HEK293 (cell line): ENCODE measurements around the gene MYBBP1A.

ENCODE experiments used
- CTCF ChIA-PET: fragments of 350-600 bp; formaldehyde crosslinking; extraction: SDS; loops from one replicate; lab custom pipeline; 2021; ENCODE audit warnings: antibody characterized with exemption; lab: Yijun Ruan, JAX
- POLR2A ChIA-PET: fragments of 300-600 bp; formaldehyde crosslinking; extraction: SDS; loops from one replicate; lab custom pipeline; 2020; ENCODE audit warnings: antibody characterized with exemption, inconsistent platforms; lab: Yijun Ruan, JAX
- H3K27ac ChIP-seq: fragments of 200-500 bp; sonication (Bioruptor generic); 2 replicates; pipeline ENCODE4 v1.5.1; 2014; ENCODE audit warnings: low read depth, low read length, control low read depth, inconsistent platforms; ENCODE audit errors: extremely low read depth
- H3K36me3 ChIP-seq, 2 experiments: fragments of 200-500 bp in 1 of 2; sonication (Bioruptor generic) in 1 of 2; 1 replicate in 1 of 2; 2 replicates in 1 of 2; pipeline ENCODE4 v1.5.1; 2014 to 2017; ENCODE audit warnings: inconsistent platforms in 2 of 2, low read length in 2 of 2; ENCODE audit not compliant: control insufficient read depth in 2 of 2, insufficient read depth in 1 of 2
- H3K4me1 ChIP-seq: fragments of 200-500 bp; sonication (Bioruptor generic); 2 replicates; pipeline ENCODE4 v1.5.1; 2014; ENCODE audit warnings: mild to moderate bottlenecking, low read length, inconsistent platforms; ENCODE audit not compliant: control insufficient read depth, insufficient read depth
- H3K4me3 ChIP-seq: 2 replicates; pipeline ENCODE4 v1.5.1; 2011; ENCODE audit warnings: low read depth, mild to moderate bottlenecking, control low read depth, low read length, moderate library complexity
- H3K9me3 ChIP-seq: fragments of 200-500 bp; sonication (Bioruptor generic); 2 replicates; pipeline ENCODE4 v1.5.1; 2014; ENCODE audit warnings: low read depth, low read length, inconsistent platforms; ENCODE audit not compliant: control insufficient read depth, insufficient read depth
- GLIS1 ChIP-seq: fragments of 450-650 bp; formaldehyde crosslinking; IDR thresholded peaks from 2 replicates; pipeline ENCODE4 v1.5.1; 2016; ENCODE audit warnings: missing biosample characterization, missing genetic modification characterization
- HOXC10 ChIP-seq: sonication (generic); formaldehyde crosslinking; IDR thresholded peaks from 2 replicates; pipeline ENCODE4 v1.8.1; 2023; ENCODE audit warnings: mild to moderate bottlenecking, missing genetic modification reagents
- KLF1 ChIP-seq: fragments of 450-650 bp; formaldehyde crosslinking; IDR thresholded peaks from 2 replicates; pipeline ENCODE4 v1.5.1; 2016; ENCODE audit warnings: missing biosample characterization, missing genetic modification characterization
- KLF9 ChIP-seq: fragments of 450-650 bp; formaldehyde crosslinking; IDR thresholded peaks from 2 replicates; pipeline ENCODE4 v1.5.1; 2016; ENCODE audit warnings: missing biosample characterization, missing genetic modification characterization, low read depth
- MZF1 ChIP-seq: fragments of 450-650 bp; formaldehyde crosslinking; IDR thresholded peaks from 2 replicates; pipeline ENCODE4 v1.5.1; 2017; ENCODE audit warnings: missing biosample characterization, missing genetic modification characterization, borderline replicate concordance
- SETDB1 ChIP-seq: IDR thresholded peaks from one replicate; pipeline ENCODE4 v1.6.1; 2017; ENCODE audit warnings: mild to moderate bottlenecking, low read length, moderate library complexity, mixed read lengths; ENCODE audit not compliant: insufficient read length
- ZBTB21 ChIP-seq: fragments of 450-650 bp; formaldehyde crosslinking; IDR thresholded peaks from 2 replicates; pipeline ENCODE4 v1.5.1; 2017; ENCODE audit warnings: missing biosample characterization, missing genetic modification characterization
- ZIC2 ChIP-seq: fragments of 450-650 bp; formaldehyde crosslinking; IDR thresholded peaks from 2 replicates; pipeline ENCODE4 v1.5.1; 2016; ENCODE audit warnings: missing biosample characterization, missing genetic modification characterization
- ZNF138 ChIP-seq: fragments of 450-650 bp; formaldehyde crosslinking; IDR thresholded peaks from 2 replicates; pipeline ENCODE4 v1.5.1; 2016; ENCODE audit warnings: missing biosample characterization, missing genetic modification characterization, borderline replicate concordance
- ZNF184 ChIP-seq: fragments of 450-650 bp; IDR thresholded peaks from 2 replicates; pipeline ENCODE4 v1.5.1; 2018; ENCODE audit warnings: missing biosample characterization, mild to moderate bottlenecking, missing genetic modification characterization
- ZNF24 ChIP-seq: fragments of 450-650 bp; formaldehyde crosslinking; IDR thresholded peaks from 2 replicates; pipeline ENCODE4 v1.5.1; 2016; ENCODE audit warnings: missing biosample characterization, missing genetic modification characterization
- ZNF426 ChIP-seq: fragments of 450-650 bp; formaldehyde crosslinking; IDR thresholded peaks from 2 replicates; pipeline ENCODE4 v1.5.1; 2017; ENCODE audit warnings: missing biosample characterization, missing genetic modification characterization, mild to moderate bottlenecking, inconsistent platforms, moderate library complexity
- ZNF501 ChIP-seq: fragments of 450-650 bp; formaldehyde crosslinking; IDR thresholded peaks from 2 replicates; pipeline ENCODE4 v1.5.1; 2016; ENCODE audit warnings: missing biosample characterization, missing genetic modification characterization
- ZNF558 ChIP-seq: fragments of 450-650 bp; formaldehyde crosslinking; IDR thresholded peaks from 2 replicates; pipeline ENCODE4 v1.5.1; 2016; ENCODE audit warnings: missing biosample characterization, missing genetic modification characterization
- ZNF610 ChIP-seq: fragments of 450-650 bp; formaldehyde crosslinking; IDR thresholded peaks from 2 replicates; pipeline ENCODE4 v1.5.1; 2016; ENCODE audit warnings: missing biosample characterization, missing genetic modification characterization, borderline replicate concordance
- TF ChIP-seq, protein P1 (sequence below): fragments of 450-650 bp; formaldehyde crosslinking; IDR thresholded peaks from 2 replicates; pipeline ENCODE4 v1.5.1; 2016; ENCODE audit warnings: missing biosample characterization, missing genetic modification characterization
- TF ChIP-seq, protein P2 (sequence below): fragments of 450-650 bp; formaldehyde crosslinking; IDR thresholded peaks from 2 replicates; pipeline ENCODE4 v1.5.1; 2016; ENCODE audit warnings: missing biosample characterization, missing genetic modification characterization, borderline replicate concordance
- TF ChIP-seq, protein P3 (sequence below): fragments of 450-650 bp; formaldehyde crosslinking; IDR thresholded peaks from 2 replicates; pipeline ENCODE4 v1.5.1; 2016; ENCODE audit warnings: missing biosample characterization, missing genetic modification characterization
- TF ChIP-seq, protein P4 (sequence below): fragments of 450-650 bp; formaldehyde crosslinking; IDR thresholded peaks from 2 replicates; pipeline ENCODE4 v1.5.1; 2017; ENCODE audit warnings: missing biosample characterization, missing genetic modification characterization

Gene MYBBP1A

DNA sequence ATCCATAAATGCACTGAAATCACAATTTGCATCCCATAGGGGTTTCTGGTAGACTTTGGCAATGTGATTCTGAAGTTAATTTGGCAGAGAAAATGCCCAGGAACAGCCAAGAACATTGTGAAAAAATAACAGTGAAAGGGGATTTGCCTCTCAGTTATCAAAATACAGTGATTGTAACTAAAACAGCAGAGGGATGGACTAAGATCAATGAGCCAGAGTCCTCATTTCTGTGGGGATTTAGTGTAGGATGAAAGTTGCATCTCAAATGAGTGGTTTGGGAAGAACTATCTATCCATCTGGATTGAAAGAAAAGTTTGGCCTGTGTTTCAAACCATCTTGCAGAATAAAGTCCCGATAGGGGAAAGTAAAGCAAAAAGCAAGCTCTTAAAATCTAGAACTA, 28.1 kb downstream of the MYBBP1A start (continued):
- no peak for TF ChIP-seq MZF1 (tag by site-specific recombination)
- TF ChIP-seq GLIS1 (tag by site-specific recombination) = no peak

DNA sequence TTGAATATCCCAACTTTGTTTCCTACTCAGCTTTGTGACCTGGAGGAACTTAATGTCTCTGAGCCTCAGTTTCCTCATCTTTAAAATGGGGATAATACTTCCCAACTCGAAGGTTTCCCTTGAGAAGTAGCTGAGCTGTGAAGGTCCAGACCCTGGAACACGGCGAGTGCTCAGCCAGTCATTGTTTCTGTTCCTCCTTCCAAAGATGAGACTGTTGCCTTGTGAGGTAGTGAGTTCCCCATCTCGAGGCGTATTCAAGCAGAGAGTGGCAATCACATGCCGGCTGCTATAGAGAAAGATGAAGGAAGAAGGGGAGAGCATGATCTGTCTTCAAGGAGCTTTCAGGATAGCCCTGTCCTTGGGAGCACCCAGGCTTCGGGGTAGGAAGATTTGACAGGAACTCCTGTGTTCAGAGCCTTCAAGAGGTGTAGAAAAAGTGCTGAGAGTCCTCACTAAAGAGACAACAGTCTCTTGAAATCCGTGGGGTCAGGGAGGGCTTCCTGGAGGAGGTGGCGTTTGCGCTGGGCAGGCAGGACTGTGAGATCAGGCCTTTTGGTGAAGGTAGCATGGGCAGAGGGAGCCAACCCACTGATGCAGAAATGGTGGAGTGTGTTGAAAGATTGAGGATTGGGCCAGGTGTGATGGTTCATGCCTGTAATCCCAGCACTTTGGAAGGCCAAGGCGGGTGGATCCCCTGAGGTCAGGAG, 29.3 kb downstream of the MYBBP1A start:
- H3K27ac ChIP-seq = no peak overlapping the region
- ChIA-PET CTCF (no interaction called here), POLR2A (interaction anchor here (0.7 kb wide), 1 partner anchor 18 kb away, joined by 3 read pairs; no protein-coding TSS in a partner anchor)
- no peak overlapping the region for H3K4me3 ChIP-seq
- H3K9me3 ChIP-seq = no peaks in the 10 kb centered on the region
- no peaks in the 10 kb centered on the region for H3K36me3 ChIP-seq
- no peaks in the 10 kb centered on the region for H3K4me1 ChIP-seq
- no peak for TF ChIP-seq ZNF558 (tag by site-specific recombination)
- TF ChIP-seq KLF9 (tag by site-specific recombination) = no peak
- TF ChIP-seq, protein P1, sequence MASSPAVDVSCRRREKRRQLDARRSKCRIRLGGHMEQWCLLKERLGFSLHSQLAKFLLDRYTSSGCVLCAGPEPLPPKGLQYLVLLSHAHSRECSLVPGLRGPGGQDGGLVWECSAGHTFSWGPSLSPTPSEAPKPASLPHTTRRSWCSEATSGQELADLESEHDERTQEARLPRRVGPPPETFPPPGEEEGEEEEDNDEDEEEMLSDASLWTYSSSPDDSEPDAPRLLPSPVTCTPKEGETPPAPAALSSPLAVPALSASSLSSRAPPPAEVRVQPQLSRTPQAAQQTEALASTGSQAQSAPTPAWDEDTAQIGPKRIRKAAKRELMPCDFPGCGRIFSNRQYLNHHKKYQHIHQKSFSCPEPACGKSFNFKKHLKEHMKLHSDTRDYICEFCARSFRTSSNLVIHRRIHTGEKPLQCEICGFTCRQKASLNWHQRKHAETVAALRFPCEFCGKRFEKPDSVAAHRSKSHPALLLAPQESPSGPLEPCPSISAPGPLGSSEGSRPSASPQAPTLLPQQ (tag by site-specific recombination) = no peak
- TF ChIP-seq KLF1 (tag by site-specific recombination) = no peak
- no peak for TF ChIP-seq ZBTB21 (tag by site-specific recombination)
- no peak for TF ChIP-seq HOXC10 (CRISPR knock-in tag)
- TF ChIP-seq ZNF426 (tag by site-specific recombination) = no peak
- TF ChIP-seq, protein P2, sequence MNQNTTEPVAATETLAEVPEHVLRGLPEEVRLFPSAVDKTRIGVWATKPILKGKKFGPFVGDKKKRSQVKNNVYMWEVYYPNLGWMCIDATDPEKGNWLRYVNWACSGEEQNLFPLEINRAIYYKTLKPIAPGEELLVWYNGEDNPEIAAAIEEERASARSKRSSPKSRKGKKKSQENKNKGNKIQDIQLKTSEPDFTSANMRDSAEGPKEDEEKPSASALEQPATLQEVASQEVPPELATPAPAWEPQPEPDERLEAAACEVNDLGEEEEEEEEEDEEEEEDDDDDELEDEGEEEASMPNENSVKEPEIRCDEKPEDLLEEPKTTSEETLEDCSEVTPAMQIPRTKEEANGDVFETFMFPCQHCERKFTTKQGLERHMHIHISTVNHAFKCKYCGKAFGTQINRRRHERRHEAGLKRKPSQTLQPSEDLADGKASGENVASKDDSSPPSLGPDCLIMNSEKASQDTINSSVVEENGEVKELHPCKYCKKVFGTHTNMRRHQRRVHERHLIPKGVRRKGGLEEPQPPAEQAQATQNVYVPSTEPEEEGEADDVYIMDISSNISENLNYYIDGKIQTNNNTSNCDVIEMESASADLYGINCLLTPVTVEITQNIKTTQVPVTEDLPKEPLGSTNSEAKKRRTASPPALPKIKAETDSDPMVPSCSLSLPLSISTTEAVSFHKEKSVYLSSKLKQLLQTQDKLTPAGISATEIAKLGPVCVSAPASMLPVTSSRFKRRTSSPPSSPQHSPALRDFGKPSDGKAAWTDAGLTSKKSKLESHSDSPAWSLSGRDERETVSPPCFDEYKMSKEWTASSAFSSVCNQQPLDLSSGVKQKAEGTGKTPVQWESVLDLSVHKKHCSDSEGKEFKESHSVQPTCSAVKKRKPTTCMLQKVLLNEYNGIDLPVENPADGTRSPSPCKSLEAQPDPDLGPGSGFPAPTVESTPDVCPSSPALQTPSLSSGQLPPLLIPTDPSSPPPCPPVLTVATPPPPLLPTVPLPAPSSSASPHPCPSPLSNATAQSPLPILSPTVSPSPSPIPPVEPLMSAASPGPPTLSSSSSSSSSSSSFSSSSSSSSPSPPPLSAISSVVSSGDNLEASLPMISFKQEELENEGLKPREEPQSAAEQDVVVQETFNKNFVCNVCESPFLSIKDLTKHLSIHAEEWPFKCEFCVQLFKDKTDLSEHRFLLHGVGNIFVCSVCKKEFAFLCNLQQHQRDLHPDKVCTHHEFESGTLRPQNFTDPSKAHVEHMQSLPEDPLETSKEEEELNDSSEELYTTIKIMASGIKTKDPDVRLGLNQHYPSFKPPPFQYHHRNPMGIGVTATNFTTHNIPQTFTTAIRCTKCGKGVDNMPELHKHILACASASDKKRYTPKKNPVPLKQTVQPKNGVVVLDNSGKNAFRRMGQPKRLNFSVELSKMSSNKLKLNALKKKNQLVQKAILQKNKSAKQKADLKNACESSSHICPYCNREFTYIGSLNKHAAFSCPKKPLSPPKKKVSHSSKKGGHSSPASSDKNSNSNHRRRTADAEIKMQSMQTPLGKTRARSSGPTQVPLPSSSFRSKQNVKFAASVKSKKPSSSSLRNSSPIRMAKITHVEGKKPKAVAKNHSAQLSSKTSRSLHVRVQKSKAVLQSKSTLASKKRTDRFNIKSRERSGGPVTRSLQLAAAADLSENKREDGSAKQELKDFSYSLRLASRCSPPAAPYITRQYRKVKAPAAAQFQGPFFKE (tag by site-specific recombination) = no peak
- TF ChIP-seq ZIC2 (tag by site-specific recombination) = no peak
- no peak for TF ChIP-seq ZNF610 (tag by site-specific recombination)
- TF ChIP-seq, protein P3, sequence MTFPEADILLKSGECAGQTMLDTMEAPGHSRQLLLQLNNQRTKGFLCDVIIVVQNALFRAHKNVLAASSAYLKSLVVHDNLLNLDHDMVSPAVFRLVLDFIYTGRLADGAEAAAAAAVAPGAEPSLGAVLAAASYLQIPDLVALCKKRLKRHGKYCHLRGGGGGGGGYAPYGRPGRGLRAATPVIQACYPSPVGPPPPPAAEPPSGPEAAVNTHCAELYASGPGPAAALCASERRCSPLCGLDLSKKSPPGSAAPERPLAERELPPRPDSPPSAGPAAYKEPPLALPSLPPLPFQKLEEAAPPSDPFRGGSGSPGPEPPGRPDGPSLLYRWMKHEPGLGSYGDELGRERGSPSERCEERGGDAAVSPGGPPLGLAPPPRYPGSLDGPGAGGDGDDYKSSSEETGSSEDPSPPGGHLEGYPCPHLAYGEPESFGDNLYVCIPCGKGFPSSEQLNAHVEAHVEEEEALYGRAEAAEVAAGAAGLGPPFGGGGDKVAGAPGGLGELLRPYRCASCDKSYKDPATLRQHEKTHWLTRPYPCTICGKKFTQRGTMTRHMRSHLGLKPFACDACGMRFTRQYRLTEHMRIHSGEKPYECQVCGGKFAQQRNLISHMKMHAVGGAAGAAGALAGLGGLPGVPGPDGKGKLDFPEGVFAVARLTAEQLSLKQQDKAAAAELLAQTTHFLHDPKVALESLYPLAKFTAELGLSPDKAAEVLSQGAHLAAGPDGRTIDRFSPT = no peak
- TF ChIP-seq SETDB1 = no peak
- TF ChIP-seq ZNF501 (tag by site-specific recombination) = no peak
- no peak for TF ChIP-seq ZNF24 (tag by site-specific recombination)
- no peak for TF ChIP-seq ZNF138 (tag by site-specific recombination)
- TF ChIP-seq, protein P4, sequence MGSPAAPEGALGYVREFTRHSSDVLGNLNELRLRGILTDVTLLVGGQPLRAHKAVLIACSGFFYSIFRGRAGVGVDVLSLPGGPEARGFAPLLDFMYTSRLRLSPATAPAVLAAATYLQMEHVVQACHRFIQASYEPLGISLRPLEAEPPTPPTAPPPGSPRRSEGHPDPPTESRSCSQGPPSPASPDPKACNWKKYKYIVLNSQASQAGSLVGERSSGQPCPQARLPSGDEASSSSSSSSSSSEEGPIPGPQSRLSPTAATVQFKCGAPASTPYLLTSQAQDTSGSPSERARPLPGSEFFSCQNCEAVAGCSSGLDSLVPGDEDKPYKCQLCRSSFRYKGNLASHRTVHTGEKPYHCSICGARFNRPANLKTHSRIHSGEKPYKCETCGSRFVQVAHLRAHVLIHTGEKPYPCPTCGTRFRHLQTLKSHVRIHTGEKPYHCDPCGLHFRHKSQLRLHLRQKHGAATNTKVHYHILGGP = no peak
- no peak for TF ChIP-seq ZNF184 (tag by site-specific recombination)
